Skeletal muscle tissue (tissue), 2 donors: ENCODE results near the gene ZNRD2. TPM values are rescaled to one million over a fixed set of nuclear protein-coding genes. Genes with fewer than 3 reads are reported as not detected.

Source experiments
- small RNA-seq: library from RNA; depleted of rRNA; stranded (forward); fragments of <200 nt; gene quantifications from one replicate; pipeline ENCODE3, GENCODE V24; 2014
- total RNA-seq: library from RNA; depleted of rRNA; stranded (reverse); fragments of >200 nt; gene quantifications from one replicate; pipeline ENCODE4 v1.2.3, GENCODE V29; 2014

Gene ZNRD2
- total RNA-seq, 1 donor from 2014 or later, result 23.0 TPM

Small RNA genes within 50 kb of the gene (small RNA-seq; reads per million reads assigned to genes)
- not detected for gene AP001362.1

Other genes starting within 250 kb of the ZNRD2 start
- gene DPF2, start 236.6 kb upstream of the ZNRD2 start, total RNA-seq, result 24.5 TPM
- gene TIGD3, start 215.7 kb upstream of the ZNRD2 start, total RNA-seq, result not detected
- gene SLC25A45, start 187.8 kb upstream of the ZNRD2 start, total RNA-seq, result 3.7 TPM
- gene FRMD8, start 183.8 kb upstream of the ZNRD2 start, total RNA-seq, result 8.4 TPM
- 26.1 TPM for gene NEAT1, start 147.7 kb upstream of the ZNRD2 start, total RNA-seq
- 7,794 TPM for gene MALAT1, start 71.4 kb upstream of the ZNRD2 start, total RNA-seq
- 36.0 TPM for gene SCYL1, start 45.4 kb upstream of the ZNRD2 start, total RNA-seq
- gene LTBP3, start 12.1 kb upstream of the ZNRD2 start, total RNA-seq, result 32.9 TPM
- gene FAM89B, start 2.1 kb downstream of the ZNRD2 start, total RNA-seq, result 14.6 TPM
- 157 TPM for gene EHBP1L1, start 5.6 kb downstream of the ZNRD2 start, total RNA-seq
- not detected for gene KCNK7, start 25.3 kb downstream of the ZNRD2 start, total RNA-seq
- gene MAP3K11, start 43.7 kb downstream of the ZNRD2 start, total RNA-seq, result 23.0 TPM
- gene PCNX3, start 45.3 kb downstream of the ZNRD2 start, total RNA-seq, result 4.7 TPM
- gene SIPA1, start 67.6 kb downstream of the ZNRD2 start, total RNA-seq, result 15.7 TPM
- gene RELA, start 92.4 kb downstream of the ZNRD2 start, total RNA-seq, result 13.0 TPM
- gene KAT5, start 141.8 kb downstream of the ZNRD2 start, total RNA-seq, result 44.9 TPM
- 11.0 TPM for gene RNASEH2C, start 150.3 kb downstream of the ZNRD2 start, total RNA-seq
- 2.1 TPM for gene AP5B1, start 210.5 kb downstream of the ZNRD2 start, total RNA-seq
- not detected for gene OVOL1, start 216.6 kb downstream of the ZNRD2 start, total RNA-seq